ENCODE results near the gene ZSWIM5.

DNA sequence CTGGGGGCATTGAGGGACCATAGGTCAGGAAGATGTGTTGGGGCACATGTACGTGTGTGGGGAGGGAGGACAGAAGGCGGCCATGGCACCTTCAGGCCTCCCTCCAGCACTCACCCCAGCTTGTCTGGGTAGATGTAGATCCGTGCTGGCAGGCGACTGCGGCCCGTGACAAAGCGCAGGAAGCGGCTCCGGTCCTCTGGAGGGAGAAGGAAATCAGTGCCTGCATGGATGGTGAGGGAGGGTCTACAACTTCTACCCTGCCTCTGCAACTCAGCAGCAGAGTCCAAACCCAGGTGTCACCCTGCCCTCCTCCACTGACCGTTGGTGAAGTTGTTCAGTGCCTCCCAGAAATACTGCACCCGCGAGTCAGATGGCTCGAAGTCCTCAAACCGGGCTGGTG lies 202.7 kb downstream of the ZSWIM5 start:
- TF ChIP-seq, protein P1, sequence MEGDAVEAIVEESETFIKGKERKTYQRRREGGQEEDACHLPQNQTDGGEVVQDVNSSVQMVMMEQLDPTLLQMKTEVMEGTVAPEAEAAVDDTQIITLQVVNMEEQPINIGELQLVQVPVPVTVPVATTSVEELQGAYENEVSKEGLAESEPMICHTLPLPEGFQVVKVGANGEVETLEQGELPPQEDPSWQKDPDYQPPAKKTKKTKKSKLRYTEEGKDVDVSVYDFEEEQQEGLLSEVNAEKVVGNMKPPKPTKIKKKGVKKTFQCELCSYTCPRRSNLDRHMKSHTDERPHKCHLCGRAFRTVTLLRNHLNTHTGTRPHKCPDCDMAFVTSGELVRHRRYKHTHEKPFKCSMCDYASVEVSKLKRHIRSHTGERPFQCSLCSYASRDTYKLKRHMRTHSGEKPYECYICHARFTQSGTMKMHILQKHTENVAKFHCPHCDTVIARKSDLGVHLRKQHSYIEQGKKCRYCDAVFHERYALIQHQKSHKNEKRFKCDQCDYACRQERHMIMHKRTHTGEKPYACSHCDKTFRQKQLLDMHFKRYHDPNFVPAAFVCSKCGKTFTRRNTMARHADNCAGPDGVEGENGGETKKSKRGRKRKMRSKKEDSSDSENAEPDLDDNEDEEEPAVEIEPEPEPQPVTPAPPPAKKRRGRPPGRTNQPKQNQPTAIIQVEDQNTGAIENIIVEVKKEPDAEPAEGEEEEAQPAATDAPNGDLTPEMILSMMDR (IDR thresholded peaks at IDR 0.05), result no peak
- TF ChIP-seq POLR2AphosphoS5 (IDR thresholded peaks at IDR 0.05) (no peak), POLR2A (IDR thresholded peaks at IDR 0.05) (no peak)

All from upper lobe of left lung (tissue), 4 donors.